NCI-H2227 treated with DMSO at 0.1 percent for 48 hours (cell line): ENCODE results near the gene ATG16L1.

Source experiments
- DNase-seq: peaks from one replicate; lab custom pipeline; 2025; lab: John Stamatoyannopoulos, UW

Gene ATG16L1

DNA sequence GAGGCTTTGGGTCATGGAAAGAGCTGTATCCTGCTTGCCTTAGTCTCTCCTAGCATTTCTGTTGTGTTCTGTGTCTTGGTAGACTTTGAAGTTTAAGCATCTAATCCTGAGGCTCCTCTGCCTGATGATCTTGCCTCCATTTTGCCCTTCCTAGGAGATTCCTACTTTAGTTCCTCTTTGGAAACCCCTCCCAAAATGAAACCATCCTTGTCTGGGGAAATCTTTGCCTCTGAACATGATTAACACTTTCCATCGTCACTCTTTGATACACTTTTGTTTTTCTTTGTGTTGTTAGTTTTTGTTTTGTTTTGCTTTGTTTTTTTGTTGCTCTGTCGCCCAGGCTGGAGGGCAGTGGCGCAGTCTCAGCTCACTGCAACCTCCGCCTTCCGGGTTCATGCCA is 9.2 kb downstream of the ATG16L1 start:
- no peak for DNase-seq

- no peak for DNase-seq
These were observed 10.5 kb downstream of the ATG16L1 start for GRCh38 chr2:233261819-233262555.

DNA sequence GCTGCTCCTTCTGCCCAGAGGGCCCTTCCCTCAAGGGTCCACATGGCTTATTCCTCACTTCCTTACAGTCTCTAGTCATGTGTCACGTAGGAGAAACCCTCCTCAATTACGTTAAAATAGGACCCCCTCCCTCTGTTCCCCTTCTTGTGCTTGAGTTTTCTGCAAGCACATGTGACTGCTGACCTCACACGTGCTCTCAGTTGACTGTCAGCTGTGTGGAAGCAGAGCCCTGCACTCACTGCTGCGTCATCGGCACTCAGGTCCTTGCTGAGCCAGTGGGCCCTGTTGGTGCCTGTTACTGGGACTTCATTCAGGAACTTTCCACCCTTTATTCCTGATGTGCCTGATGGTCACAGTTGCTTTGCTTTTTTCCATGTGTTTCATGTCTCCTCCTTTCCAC is 11.1 kb downstream of the ATG16L1 start:
- DNase-seq, result no peak

DNA sequence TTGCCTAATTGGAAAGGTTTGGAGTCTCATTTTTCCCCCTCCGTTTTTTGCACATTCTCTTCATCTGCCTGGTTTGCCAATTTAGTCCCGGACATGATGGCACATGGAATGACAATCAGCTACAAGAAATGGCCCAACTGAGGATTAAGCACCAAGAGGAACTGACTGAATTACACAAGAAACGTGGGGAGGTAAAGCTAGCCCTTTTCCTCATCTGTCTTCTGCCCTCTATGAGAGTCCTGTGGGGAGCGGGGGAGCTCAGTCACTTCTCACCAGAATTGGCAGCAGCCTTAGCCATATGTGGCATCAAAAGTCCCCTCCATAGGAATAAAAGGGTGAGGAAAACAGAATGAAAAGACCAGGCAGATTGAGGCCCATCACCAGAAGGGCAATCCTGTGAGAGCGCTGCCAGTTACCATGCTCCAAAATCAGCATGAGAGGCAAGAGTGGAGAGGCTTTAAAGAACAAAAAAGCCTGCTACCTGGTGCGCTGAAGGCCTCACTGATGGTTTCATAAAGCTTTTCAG is 11.6 kb downstream of the ATG16L1 start:
- DNase-seq, result no peak

- no peak for DNase-seq
These were observed 13.2 kb downstream of the ATG16L1 start for GRCh38 chr2:233264667-233265066.

GRCh38 chr2:233265899-233266431 is 14.5 kb downstream of the ATG16L1 start:
- no peak for DNase-seq

GRCh38 chr2:233266481-233266880 is 15.0 kb downstream of the ATG16L1 start:
- no peak for DNase-seq

GRCh38 chr2:233267516-233268245 is 16.2 kb downstream of the ATG16L1 start:
- DNase-seq, result no peak

DNA sequence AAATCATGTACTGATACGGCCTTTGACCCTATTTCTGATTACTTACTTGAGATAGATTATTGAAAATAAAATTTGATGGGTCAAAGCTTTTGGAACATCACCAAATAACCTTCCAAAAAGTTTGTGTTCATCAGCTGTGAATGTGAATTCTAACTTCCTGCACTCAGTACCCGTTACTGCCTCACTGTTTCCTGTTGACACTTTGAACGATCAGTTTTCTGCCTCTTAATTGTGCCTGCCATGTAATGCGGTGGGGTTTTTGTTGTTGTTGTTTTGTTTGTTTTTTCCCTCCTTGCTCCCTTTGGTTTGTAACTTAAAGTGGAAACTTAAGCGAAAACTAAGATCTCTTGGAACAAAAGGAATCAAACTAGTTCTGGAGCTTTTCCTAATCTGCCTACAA is 18.9 kb downstream of the ATG16L1 start:
- no peak for DNase-seq

- no peak for DNase-seq
These were observed 19.5 kb downstream of the ATG16L1 start for GRCh38 chr2:233270951-233271350.

DNA sequence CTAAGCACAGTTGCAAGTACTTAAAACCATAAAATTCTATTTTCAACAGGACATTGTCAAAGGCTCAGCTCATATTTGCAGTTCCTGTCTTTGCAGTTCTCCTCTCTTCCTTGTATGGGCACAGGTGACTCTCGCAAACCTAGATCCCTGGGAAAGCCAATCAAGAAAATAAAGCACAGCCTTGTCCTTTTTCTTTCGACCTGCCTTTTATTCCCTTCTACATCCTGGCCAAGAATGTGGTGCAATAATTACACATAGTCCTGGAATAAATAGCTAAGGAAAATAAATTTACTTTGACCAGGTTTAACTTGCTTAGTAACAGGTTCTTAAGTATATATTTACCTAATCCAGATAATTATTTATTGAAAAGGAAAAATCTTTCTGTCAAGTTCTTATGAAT is 20.2 kb downstream of the ATG16L1 start:
- no peak for DNase-seq

GRCh38 chr2:233273120-233273519 is 21.6 kb downstream of the ATG16L1 start:
- no peak for DNase-seq

DNA sequence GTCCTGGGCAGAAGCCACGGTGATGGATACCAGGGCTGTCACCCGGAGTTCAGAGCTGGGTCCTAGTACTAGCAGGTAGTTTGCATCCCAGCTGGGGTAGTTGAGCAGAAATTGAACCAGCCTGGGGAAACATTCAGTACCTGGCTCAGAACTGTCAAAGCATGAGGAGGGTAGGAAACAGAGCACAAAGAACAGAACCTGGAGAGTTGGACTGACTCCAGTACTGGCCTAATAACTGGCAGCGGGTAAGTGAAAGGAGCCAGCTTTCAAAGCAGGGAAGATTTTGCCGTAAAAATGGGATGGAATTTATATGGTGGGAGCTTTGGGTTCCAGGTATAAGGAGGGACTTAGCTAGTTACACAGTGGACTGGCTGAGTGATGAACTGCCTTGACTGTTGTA is 23.8 kb downstream of the ATG16L1 start:
- no peak for DNase-seq

DNA sequence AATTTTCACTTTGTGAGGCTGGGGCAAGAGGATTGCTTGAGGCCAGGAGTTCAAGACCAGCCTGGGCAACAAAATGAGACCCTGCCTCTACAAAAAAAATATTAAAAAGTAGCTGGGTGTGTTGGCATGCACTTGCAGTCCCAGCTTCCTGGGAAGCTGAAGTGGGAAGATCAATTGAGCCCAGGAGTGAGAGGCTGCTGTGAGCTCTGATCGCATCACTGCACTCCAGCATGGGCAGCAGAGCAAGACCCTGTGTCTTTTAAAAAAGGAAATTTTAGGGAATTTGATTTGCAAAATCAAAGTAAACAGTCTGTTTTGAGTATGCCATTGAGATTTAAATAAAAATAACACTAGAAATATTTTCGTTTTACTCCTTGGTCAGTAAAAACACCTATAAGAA is 27.4 kb downstream of the ATG16L1 start:
- no peak for DNase-seq

DNA sequence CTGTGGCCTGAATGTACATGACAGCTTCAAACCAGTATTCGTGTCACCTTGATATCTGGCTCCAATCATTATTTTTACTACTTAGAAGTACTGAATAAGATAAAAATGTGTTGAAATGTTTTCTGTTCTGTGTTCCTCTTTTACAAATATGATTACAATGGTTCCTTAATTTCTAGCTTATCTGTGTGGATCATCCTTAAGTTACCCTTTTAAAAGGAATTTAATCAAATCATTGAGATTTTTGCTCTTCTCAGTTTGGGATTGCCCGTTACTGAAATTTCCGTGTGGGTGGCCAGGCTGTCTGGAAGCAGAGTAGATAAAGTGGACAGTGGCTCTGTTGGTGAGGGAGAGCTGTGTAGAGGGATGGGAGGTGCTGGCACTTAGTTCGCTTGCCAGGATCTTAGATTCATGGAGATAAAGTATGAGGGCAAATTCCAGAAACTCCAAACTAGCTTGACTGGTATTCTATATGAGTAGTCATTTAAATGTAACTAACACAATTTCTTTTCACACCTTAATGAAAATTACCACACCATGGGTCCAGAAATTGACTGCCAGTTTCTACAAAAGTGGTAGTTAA is 28.7 kb downstream of the ATG16L1 start:
- no peak for DNase-seq

- no peak for DNase-seq
These were observed 30.1 kb downstream of the ATG16L1 start for GRCh38 chr2:233281553-233281952.

- no peak for DNase-seq
These were observed 30.6 kb downstream of the ATG16L1 start for GRCh38 chr2:233281992-233282603.

DNA sequence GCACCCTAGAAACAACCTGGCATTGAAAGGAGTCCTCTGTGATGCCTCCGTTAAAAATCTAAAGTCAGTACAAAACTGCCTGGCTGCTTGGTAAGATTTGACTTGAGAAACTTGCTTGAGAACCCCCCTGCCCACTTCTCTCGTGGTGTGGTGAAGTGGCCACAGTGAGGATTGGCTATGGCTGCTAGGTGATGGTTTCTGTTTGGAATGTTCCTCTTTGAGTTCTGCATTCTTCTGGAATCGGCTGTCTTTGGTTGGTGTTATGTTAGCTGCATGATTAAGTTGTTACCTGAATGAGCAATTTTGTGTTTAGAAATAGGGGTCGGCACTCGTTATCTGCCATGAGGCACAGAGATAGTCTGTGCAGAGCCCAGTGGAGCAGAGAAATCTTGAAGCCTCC is 34.4 kb downstream of the ATG16L1 start:
- no peak for DNase-seq

- DNase-seq, result no peak
These were observed 36.4 kb downstream of the ATG16L1 start for GRCh38 chr2:233287871-233288270.

DNA sequence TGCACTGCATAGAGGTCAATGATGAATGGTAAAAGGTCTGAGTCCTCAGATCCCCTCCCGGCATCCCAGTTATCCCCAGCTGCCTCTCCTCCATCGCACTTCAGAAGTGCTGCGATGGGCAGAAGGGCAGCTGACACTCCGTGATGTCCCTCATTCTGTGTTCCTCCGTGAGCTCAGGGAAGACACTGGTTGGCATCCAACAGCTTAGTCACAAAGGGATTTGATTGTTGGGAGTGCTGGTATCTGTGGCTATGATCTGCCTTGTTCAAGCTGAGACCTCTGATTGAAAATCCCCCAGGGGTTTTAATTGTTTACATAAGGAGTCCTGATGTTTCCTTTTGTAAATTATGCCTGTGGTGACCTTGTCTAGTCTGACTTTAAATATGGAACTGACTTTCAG is 37.2 kb downstream of the ATG16L1 start:
- no peak for DNase-seq

GRCh38 chr2:233289648-233290047 is 38.2 kb downstream of the ATG16L1 start:
- DNase-seq, result no peak
